Body of pancreas (tissue), 4 donors: Measurements from ENCODE around the gene RAB9A.

ENCODE experiments used
- POLR2A ChIP-seq, 3 donors: fragments of 450-650 bp; IDR thresholded peaks; one replicate each; pipeline ENCODE4 v1.6.1; 2016; ENCODE audit warnings: antibody characterized with exemption in 3 of 3, mild to moderate bottlenecking in 2 of 3
- TF ChIP-seq, protein P1 (sequence below), 7 experiments: fragments of 450-650 bp in 4 of 7; fragments of 200-600 bp in 3 of 7; sonication (generic) in 3 of 7; IDR thresholded peaks; one replicate each; pipeline ENCODE4 v1.5.1; 2016 to 2019; ENCODE audit warnings: antibody characterized with exemption in 7 of 7

DNA sequence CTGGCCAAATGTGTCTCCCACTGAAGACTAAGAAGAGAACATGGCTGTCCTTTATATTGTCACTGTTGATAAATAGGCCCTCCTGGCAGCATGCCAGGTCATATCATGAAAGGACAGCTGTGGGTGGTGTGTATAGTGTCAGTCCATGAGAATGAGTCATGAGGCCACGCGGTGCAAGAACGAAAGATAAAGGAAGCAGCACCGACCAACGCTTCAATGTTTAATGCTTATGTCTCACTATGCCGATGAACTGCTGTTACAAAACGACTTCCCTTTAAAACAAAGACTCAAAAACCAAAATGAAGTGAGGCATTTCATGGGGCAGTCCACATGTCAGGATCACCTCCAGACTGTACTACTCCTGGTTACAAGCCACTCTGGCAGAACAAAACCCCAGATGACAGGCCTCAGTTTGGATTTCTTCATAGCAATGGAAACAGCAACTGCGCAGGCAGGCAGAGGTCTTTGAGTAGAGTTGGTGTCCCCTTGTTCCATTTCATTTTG is 41.2 kb upstream of the RAB9A start:
- TF ChIP-seq, protein P1, sequence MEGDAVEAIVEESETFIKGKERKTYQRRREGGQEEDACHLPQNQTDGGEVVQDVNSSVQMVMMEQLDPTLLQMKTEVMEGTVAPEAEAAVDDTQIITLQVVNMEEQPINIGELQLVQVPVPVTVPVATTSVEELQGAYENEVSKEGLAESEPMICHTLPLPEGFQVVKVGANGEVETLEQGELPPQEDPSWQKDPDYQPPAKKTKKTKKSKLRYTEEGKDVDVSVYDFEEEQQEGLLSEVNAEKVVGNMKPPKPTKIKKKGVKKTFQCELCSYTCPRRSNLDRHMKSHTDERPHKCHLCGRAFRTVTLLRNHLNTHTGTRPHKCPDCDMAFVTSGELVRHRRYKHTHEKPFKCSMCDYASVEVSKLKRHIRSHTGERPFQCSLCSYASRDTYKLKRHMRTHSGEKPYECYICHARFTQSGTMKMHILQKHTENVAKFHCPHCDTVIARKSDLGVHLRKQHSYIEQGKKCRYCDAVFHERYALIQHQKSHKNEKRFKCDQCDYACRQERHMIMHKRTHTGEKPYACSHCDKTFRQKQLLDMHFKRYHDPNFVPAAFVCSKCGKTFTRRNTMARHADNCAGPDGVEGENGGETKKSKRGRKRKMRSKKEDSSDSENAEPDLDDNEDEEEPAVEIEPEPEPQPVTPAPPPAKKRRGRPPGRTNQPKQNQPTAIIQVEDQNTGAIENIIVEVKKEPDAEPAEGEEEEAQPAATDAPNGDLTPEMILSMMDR (IDR thresholded peaks at IDR 0.05): no peak
- no peak for TF ChIP-seq POLR2A (IDR thresholded peaks at IDR 0.05)
